GM10266 (cell line): Measurements from ENCODE around the gene C10orf120.

Experiments
- DNase-seq: peaks from one replicate; pipeline ENCODE4 v3.0.0; 2012; ENCODE audit errors: extremely low spot score
- CTCF ChIP-seq: IDR thresholded peaks from 2 replicates; pipeline ENCODE4 v1.5.1; 2012; ENCODE audit warnings: mild to moderate bottlenecking, low read depth; ENCODE audit not compliant: control insufficient read depth, insufficient read depth; ENCODE audit errors: missing control alignments

The C10orf120 gene

GRCh38 chr10:122733443-122733842 lies 33.8 kb upstream of the C10orf120 start:
- no peak for DNase-seq
- TF ChIP-seq CTCF: no peak

- TF ChIP-seq CTCF: no peak
- no peak for DNase-seq
These were observed 30.6 kb upstream of the C10orf120 start for GRCh38 chr10:122730238-122730637.

- DNase-seq: no peak
- no peak for TF ChIP-seq CTCF
These were observed 29.5 kb upstream of the C10orf120 start for GRCh38 chr10:122729126-122729525.

- TF ChIP-seq CTCF: no peak
- DNase-seq: no peak
These were observed 27.8 kb upstream of the C10orf120 start for GRCh38 chr10:122727426-122727825.

- DNase-seq: no peak
- no peak for TF ChIP-seq CTCF
These were observed 26.1 kb upstream of the C10orf120 start for GRCh38 chr10:122725768-122726167.

- TF ChIP-seq CTCF: no peak
These were observed 25.4 kb upstream of the C10orf120 start for GRCh38 chr10:122725006-122725405.

GRCh38 chr10:122721111-122721510 lies 21.5 kb upstream of the C10orf120 start:
- DNase-seq: no peak
- no peak for TF ChIP-seq CTCF

More at GRCh38 chr10:122725006-122725405, 25.4 kb upstream of the C10orf120 start:
- DNase-seq: no peak
